Right atrium auricular region (tissue), 2 donors: ENCODE measurements around the gene INVS. TPM values are rescaled to one million over a fixed set of nuclear protein-coding genes. Genes with fewer than 3 reads are reported as not detected.
"Not testable (repeated sequence)": the region's sequence is repeated elsewhere in the genome, so short reads cannot be mapped to it uniquely, and the experiment has no call there.

ENCODE experiments used
- DNase-seq: peaks from one replicate; pipeline ENCODE4 v3.0.0-alpha.2; 2019; ENCODE audit warnings: low spot score
- H3K27ac ChIP-seq, 2 donors: fragments of 200-600 bp; sonication (generic); 1 replicate in 1 of 2; 2 replicates in 1 of 2; pipeline ENCODE4 v1.5.1; 2016 to 2019
- H3K27me3 ChIP-seq, 2 donors: fragments of 200-600 bp; sonication (generic); one replicate each; pipeline versions ENCODE4 v1.5.1 to v1.6.0; 2017 to 2019
- H3K36me3 ChIP-seq: fragments of 200-600 bp; sonication (generic); one replicate; pipeline ENCODE4 v1.5.1; 2016
- H3K4me1 ChIP-seq, 2 donors: fragments of 200-600 bp; sonication (generic); one replicate each; pipeline versions ENCODE4 v1.5.1 to v1.6.0; 2017 to 2019
- H3K4me3 ChIP-seq, 2 donors: fragments of 200-600 bp; sonication (generic); 1 replicate in 1 of 2; 2 replicates in 1 of 2; pipeline ENCODE4 v1.5.1; 2017 to 2019; ENCODE audit warnings: mild to moderate bottlenecking in 1 of 2, moderate library complexity in 1 of 2
- H3K9me3 ChIP-seq, 2 donors: fragments of 200-600 bp; sonication (generic); one replicate each; pipeline ENCODE4 v1.5.1; 2019
- CTCF ChIP-seq, 2 donors: fragments of 200-600 bp; sonication (generic); IDR thresholded peaks; one replicate each; pipeline ENCODE4 v1.5.1; 2019; ENCODE audit warnings: antibody characterized with exemption in 2 of 2
- total RNA-seq, 2 donors: library from RNA; depleted of rRNA; stranded (reverse); fragments of >200 nt; gene quantifications; one replicate each; pipeline ENCODE4 v1.1.0, GENCODE V29; 2016

Gene INVS
- total RNA-seq, 2 donors from 2014 or later: 7.8 to 10.1 TPM

- Histone ChIP-seq H3K4me1 (peaks cover 0 to 4% of the 10 kb centered on the region in 2 donors), H3K27me3 (no peaks in the 10 kb centered on the region), H3K9me3 (no peaks in the 10 kb centered on the region), H3K36me3 (no peaks in the 10 kb centered on the region), H3K4me3 (no peak overlapping the region), H3K27ac (no peak overlapping the region)
- no peak for DNase-seq
- TF ChIP-seq CTCF (IDR thresholded peaks at IDR 0.05): no peak
Measured at GRCh38 chr9:100058699-100059579, 40.1 kb upstream of the INVS start.

GRCh38 chr9:100062683-100063082, 36.4 kb upstream of the INVS start:
- H3K9me3 ChIP-seq, H3K27ac ChIP-seq, H3K36me3 ChIP-seq, H3K27me3 ChIP-seq, H3K4me3 ChIP-seq, DNase-seq: not testable (repeated sequence)
- peaks cover 0 to 25% of the 10 kb centered on the region in 2 donors for H3K4me1 ChIP-seq

- DNase-seq: no peak
- Histone ChIP-seq H3K9me3 (no peaks in the 10 kb centered on the region), H3K27ac (no peak overlapping the region), H3K27me3 (no peaks in the 10 kb centered on the region), H3K4me1 (peaks cover 0 to 25% of the 10 kb centered on the region in 2 donors), H3K4me3 (no peak overlapping the region), H3K36me3 (no peaks in the 10 kb centered on the region)
- TF ChIP-seq CTCF (IDR thresholded peaks at IDR 0.05): no peak
Measured at GRCh38 chr9:100063185-100063584, 35.9 kb upstream of the INVS start.

GRCh38 chr9:100064872-100065581, 34.0 kb upstream of the INVS start:
- H3K36me3 ChIP-seq: no peaks in the 10 kb centered on the region
- H3K4me1 ChIP-seq: peaks cover 0 to 25% of the 10 kb centered on the region in 2 donors
- no peak overlapping the region for H3K27ac ChIP-seq
- H3K4me3 ChIP-seq: no peak overlapping the region
- H3K27me3 ChIP-seq: no peaks in the 10 kb centered on the region
- no peak for DNase-seq
- no peaks in the 10 kb centered on the region for H3K9me3 ChIP-seq
- no peak for TF ChIP-seq CTCF (IDR thresholded peaks at IDR 0.05)

GRCh38 chr9:100066539-100066938, 32.5 kb upstream of the INVS start:
- Histone ChIP-seq H3K27ac (no peak overlapping the region), H3K9me3 (no peaks in the 10 kb centered on the region), H3K4me3 (no peak overlapping the region), H3K4me1 (peaks cover 0 to 25% of the 10 kb centered on the region in 2 donors), H3K36me3 (no peaks in the 10 kb centered on the region), H3K27me3 (no peaks in the 10 kb centered on the region)
- TF ChIP-seq CTCF (IDR thresholded peaks at IDR 0.05): no peak
- DNase-seq: no peak

GRCh38 chr9:100067990-100068389, 31.1 kb upstream of the INVS start:
- H3K27me3 ChIP-seq, H3K9me3 ChIP-seq, H3K4me3 ChIP-seq, DNase-seq, H3K36me3 ChIP-seq, H3K27ac ChIP-seq: not testable (repeated sequence)
- H3K4me1 ChIP-seq: peaks cover 0 to 25% of the 10 kb centered on the region in 2 donors

- not testable (repeated sequence) for H3K27ac ChIP-seq, DNase-seq, H3K4me3 ChIP-seq, H3K27me3 ChIP-seq, H3K9me3 ChIP-seq, H3K36me3 ChIP-seq
- peaks cover 0 to 22% of the 10 kb centered on the region in 2 donors for H3K4me1 ChIP-seq
Measured at GRCh38 chr9:100069068-100069467, 30.0 kb upstream of the INVS start.
